HG02763 (cell line): ENCODE data around the gene CDKL5.

ENCODE experiments used
- ATAC-seq: cut with Tn5 transposase; IDR thresholded peaks from one replicate; pipeline ENCODE4 v1.9.1; 2021; ENCODE audit warnings: mild to moderate bottlenecking, moderate library complexity; ENCODE audit not compliant: unreplicated experiment

The CDKL5 gene

DNA sequence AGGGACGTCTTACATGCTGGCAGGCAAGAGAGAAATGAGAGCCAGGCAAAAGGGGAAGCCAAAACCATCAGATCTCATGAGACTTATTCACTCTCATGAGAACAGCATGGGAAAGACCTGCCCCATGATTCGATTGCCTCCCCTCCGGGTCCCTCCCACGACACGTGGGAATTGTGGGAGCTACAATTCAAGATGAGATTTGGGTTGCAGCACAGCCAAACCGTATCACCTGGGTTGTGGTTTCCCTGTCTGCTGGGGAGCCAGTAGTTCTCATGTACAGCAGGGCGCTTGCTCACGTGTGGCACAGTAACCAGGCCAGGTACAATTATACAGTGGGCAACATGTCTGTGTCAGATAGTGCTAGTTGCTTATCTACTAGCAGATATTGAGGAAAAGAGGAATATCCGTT lies 257.6 kb downstream of the CDKL5 start:
- no peak for ATAC-seq

DNA sequence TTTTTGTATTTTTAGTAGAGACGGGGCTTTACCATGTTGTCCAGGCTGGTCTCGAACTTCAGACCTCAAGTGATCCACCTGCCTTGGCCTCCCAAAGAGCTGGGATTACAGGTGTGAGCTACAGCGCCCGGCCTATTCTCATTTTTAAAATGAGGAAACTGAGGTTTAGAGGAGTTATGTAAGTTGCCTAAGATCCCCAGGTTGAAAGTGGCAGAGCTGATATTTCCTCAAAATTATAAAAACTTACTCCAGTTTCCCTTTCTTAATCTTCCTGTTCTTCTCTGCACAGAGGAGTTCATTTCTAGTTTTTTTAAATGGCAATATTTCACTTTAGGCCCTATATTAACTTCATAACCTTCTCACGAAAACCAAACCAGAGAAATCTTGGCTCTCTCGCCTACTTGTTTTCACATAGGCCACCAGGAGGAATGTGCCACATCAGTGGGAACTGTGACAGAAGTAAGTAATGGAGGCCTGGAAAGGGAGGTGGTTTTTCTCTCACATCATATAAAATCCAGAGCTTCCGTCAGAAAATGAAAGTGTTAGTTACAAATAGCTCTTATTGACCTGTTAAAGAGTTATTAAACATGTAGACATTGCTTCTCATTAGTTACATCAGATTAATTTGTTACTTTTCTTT lies 262.6 kb downstream of the CDKL5 start:
- ATAC-seq = no peak

DNA sequence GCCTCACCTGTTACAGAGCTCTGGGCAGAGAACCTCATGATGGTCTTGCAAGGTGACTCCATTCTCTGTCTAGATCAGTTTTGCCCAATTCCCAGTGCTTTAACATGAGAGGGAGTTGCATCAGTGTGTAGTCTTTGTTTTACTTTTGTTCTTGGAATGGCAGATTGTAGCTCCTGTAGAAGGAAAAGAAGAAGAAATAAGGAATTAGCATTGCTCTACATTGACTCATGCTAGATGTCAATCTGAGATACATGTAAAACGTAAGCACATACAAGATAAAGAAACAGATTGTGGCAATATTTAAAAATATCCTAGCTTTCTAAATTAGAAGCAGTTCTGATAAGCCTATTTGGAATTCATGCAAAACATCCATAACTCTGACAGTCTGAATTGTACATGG lies 266.0 kb downstream of the CDKL5 start:
- no peak for ATAC-seq

DNA sequence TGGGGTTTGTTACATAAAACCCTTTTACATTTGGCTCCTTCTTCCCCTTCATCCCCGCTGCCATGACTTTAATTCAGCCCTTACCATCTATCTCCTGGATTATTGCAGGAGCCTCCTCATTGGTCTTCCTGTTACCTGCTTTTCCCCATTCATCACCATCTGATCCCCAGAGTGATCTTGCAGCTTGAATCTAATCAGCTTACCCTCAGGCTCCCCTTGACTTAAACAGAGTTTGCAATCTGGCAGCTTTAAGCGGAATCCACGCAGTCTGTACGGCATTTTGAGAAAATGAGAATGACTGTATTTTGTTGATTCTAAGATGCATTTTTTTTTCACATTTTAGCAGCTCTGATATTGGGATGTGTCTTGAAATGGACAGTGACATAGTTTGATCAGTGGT lies 267.1 kb downstream of the CDKL5 start:
- no peak for ATAC-seq

DNA sequence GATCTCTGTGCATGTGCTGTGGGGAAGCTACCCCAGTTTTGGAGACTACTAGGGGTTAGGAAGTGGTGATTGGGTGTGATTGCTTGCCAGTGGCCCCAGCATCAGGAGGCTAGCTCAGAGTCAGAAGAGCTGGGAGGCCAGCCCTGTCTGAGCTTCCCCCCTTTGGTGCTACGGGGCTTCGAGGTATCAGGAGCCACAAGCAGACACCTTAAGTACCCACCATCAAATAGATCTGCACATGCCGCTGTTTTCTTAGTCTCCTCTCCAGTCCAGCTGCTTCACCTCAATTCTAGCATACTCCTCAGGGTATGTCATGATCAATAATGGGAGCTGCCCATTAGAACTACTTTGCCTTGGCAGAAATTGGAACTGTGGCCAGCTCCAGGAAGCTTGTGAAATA lies 271.2 kb downstream of the CDKL5 start:
- ATAC-seq = no peak

DNA sequence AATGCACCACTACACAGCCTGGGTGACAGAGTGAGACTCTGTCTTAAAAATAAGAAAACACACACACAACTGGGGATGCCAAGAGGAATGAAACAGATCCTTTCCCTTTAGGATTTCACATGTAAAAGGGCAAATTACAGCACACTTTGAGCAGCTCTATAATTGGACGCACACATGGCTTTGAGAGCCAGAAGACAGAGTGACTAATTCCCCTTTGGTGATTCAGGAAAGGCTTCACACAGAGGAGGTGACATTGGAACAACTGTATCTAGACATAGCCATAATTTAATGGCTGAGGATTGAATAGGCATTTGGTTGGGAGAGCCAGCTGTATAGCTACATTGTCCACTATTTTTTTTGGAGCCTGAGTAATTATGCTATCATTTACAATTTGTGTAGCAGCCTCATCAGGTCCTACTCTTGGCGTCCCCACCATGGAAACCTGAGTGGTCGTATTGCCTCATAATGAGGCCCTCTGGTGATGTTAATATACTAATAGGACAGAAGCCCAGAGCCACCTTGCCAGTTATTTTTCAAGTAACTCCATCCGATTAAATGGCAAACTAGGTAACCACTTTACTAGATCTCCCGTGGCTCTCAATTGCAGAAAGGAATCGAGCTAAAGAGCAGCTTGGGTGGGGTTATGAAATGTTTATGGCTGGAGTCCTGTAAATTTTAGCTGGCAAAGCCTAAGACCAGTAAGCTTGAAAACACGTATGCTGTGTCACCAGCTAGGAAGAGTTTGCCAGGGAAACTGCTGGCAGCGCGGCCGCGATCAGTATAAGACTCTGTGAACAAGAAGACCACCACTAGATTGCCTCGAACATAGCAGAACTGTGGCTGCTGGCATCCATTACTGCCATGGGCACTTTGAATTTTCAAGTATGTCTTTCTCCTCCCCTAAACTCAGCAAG lies 273.6 kb downstream of the CDKL5 start:
- no peak for ATAC-seq

DNA sequence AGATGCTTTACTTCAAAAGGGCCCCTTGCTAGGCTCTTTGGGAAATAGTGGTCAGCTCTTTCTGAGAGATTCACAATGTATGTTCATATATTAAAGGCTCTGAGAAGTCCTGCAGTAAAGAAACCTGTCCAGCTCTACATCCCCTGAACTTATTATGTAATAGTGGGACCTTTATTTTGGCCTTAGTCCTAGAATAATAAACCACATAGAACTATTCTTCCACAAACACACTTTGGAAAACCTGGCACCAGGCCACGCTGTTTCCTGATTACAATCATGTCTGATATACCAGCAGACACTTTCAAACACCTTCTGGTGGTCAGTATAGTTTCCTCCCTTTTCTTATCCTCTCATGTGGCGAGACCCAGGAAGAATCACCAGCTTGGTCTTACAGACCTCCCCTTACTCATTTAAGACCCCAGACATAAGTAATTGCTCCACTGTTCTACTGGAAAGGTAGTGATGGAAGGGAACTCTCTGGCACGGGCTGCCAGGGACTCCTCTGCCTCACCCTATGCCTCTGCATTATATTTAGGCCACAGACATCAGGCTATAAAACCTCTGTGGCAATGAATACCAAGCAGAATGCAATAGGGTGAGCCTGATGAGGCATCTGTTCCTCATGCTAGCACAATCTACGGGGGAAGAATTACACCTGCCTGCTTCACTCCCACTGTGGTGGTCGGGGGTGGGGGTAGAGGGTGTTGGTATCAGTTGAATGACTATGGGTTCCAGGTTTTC lies 276.4 kb downstream of the CDKL5 start:
- ATAC-seq = no peak

DNA sequence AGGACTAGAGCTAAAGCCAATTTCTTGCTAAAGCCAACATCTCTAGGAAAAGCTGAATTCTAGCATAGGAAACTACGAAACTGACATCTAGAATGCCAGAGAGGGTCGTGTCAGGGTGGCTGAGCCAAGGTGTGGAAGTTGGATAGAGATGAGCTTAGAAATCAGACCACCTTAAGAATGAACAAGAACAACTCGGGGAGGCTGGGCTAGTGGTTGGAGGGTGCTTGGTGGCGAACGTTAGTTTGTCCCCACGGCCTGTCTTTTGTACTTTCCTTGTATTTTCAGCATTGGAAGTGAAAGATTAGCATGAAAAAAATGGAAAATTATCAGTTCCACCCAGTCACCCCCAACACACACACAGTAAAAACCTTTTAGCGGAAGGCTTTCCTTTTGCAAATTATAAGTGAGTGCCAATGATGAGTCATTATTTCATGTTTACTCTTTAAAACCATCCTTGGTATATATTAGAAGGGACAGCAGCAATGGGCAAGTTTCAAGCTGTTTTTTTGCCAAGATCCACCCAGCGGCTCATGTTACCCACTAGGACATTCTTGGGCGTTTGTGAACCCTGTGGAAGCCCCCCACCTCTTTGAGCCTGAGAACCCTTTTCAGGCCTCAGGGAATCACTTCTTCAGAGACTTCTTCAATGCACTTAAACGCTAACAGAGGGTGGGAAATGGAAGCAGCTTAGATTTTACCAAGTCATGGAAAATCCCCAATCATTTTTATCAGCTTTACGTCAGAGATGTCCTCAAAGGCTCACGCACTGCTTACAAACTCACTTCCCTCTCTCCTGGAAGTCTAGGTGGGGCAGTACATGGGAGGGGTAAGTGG lies 277.2 kb downstream of the CDKL5 start:
- no peak for ATAC-seq
